GM12801 (cell line): Measurements from ENCODE around the gene IMMT.

Experiments
- CTCF ChIP-seq: IDR thresholded peaks from one replicate; pipeline ENCODE4 v1.5.1; 2011; ENCODE audit warnings: control low read depth; ENCODE audit not compliant: insufficient read length; ENCODE audit errors: extremely low read depth

Gene IMMT

GRCh38 chr2:86231680-86232372, 36.6 kb upstream of the IMMT start:
- TF ChIP-seq CTCF, result no peak

- no peak for TF ChIP-seq CTCF
Measured at GRCh38 chr2:86230961-86231360, 35.7 kb upstream of the IMMT start.

- no peak for TF ChIP-seq CTCF
Measured at GRCh38 chr2:86229221-86229620, 34.0 kb upstream of the IMMT start.

- TF ChIP-seq CTCF, result no peak
Measured at GRCh38 chr2:86227685-86228084, 32.4 kb upstream of the IMMT start.

GRCh38 chr2:86226636-86227520, 31.6 kb upstream of the IMMT start:
- TF ChIP-seq CTCF, result no peak

- TF ChIP-seq CTCF, result no peak
Measured at GRCh38 chr2:86226070-86226469, 30.8 kb upstream of the IMMT start.

GRCh38 chr2:86225581-86225980, 30.3 kb upstream of the IMMT start:
- TF ChIP-seq CTCF, result no peak
